ENCODE data around the gene OSTN. TPM values are rescaled to one million over a fixed set of nuclear protein-coding genes. Genes with fewer than 3 reads are reported as not detected.

Gene OSTN
- total and polyA plus RNA-seq, 2 donors (not counting 3 experiments of a cell fraction or from before 2014, with no cell fraction given): not detected

GRCh38 chr3:191169566-191169965 lies 29.5 kb upstream of the OSTN start:
- Histone ChIP-seq H3K27ac (ENCODE audit: insufficient read depth, low read depth, low read length) (no peak overlapping the region), H3K4me1 (ENCODE audit: control insufficient read depth, extremely low read depth, insufficient read depth, low read length) (no peaks in the 10 kb centered on the region), H4K20me1 (replicated peaks; ENCODE audit: control insufficient read depth, extremely low read depth, insufficient read depth, low read length) (no peaks in the 10 kb centered on the region), H3K27me3 (ENCODE audit: control insufficient read depth in 2 of 2, insufficient read depth in 2 of 2, low read length in 2 of 2) (no peaks in the 10 kb centered on the region), H3K36me3 (ENCODE audit: control insufficient read depth in 2 of 2, extremely low read depth in 1 of 2, insufficient read depth in 2 of 2, low read length in 2 of 2) (no peaks in the 10 kb centered on the region), H3K4me3 (replicated peaks in 1 of 3; ENCODE audit: insufficient read depth in 1 of 3, low read depth in 1 of 3, low read length in 3 of 3) (no peak overlapping the region), H3K4me2 (ENCODE audit: insufficient read depth, low read length) (no peak overlapping the region), H3K9me1 (replicated peaks; ENCODE audit: control insufficient read depth, extremely low read depth, insufficient read depth, low read length) (no peaks in the 10 kb centered on the region), H2AFZ (ENCODE audit: low read depth, low read length) (no peak overlapping the region), H3K9ac (replicated peaks; ENCODE audit: extremely low read depth, insufficient read depth, low read length) (no peak overlapping the region), H3K79me2 (ENCODE audit: control insufficient read depth, insufficient read depth, low read length) (no peaks in the 10 kb centered on the region), H3K9me3 (replicated peaks; ENCODE audit: control insufficient read depth, insufficient read depth, low read length) (no peaks in the 10 kb centered on the region)
- POLR2A ChIA-PET: no interaction called here
- no TSS peak for BruUV-seq (replicated peaks)
- dilution Hi-C loops (cut with MboI; ENCODE audit: extremely low pct_ligation_motif_present, low sequenced_read_pairs) (no loop called here), intact Hi-C loops (cut with micrococcal nuclease) (no loop called here)
- TF ChIP-seq CTCF (IDR thresholded peaks at IDR 0.05; ENCODE audit: extremely low read depth in 1 of 2, insufficient read depth in 1 of 2, low read depth in 1 of 2, low read length in 2 of 2) (no peak), GATA2 (IDR thresholded peaks at IDR 0.05; ENCODE audit: insufficient read depth, insufficient read length, low read depth, low read length) (no peak), EZH2 (IDR thresholded peaks at IDR 0.05; ENCODE audit: borderline replicate concordance, low read depth, low read length, severe bottlenecking) (no peak), MAX (IDR thresholded peaks at IDR 0.05; ENCODE audit: insufficient read depth, insufficient read length) (no peak)
- FAIRE-seq (no peak), DNase-seq (ENCODE audit: low read depth, low spot score) (no peak)
- CTCF ChIA-PET: interaction anchor here (1.4 kb wide), 1 partner anchor 9 kb away, joined by 5 read pairs; no protein-coding TSS in a partner anchor

- BruUV-seq (replicated peaks): no TSS peak
- dilution Hi-C loops (cut with MboI; ENCODE audit: extremely low pct_ligation_motif_present, low sequenced_read_pairs): no loop called here
- DNase-seq (ENCODE audit: low read depth, low spot score) (no peak), FAIRE-seq (no peak)
- H3K79me2 ChIP-seq (ENCODE audit: control insufficient read depth, insufficient read depth, low read length): no peaks in the 10 kb centered on the region
- no peak overlapping the region for H3K4me3 ChIP-seq (replicated peaks in 1 of 3; ENCODE audit: insufficient read depth in 1 of 3, low read depth in 1 of 3, low read length in 3 of 3)
- H3K9me1 ChIP-seq (replicated peaks; ENCODE audit: control insufficient read depth, extremely low read depth, insufficient read depth, low read length): no peaks in the 10 kb centered on the region
- TF ChIP-seq JUN (IDR thresholded peaks at IDR 0.05; ENCODE audit: borderline replicate concordance, insufficient read depth, insufficient read length, low read depth) (no peak), GATA2 (IDR thresholded peaks at IDR 0.05; ENCODE audit: insufficient read depth, insufficient read length, low read depth, low read length) (no peak), MAX (IDR thresholded peaks at IDR 0.05; ENCODE audit: insufficient read depth, insufficient read length) (no peak), CTCF (IDR thresholded peaks at IDR 0.05; ENCODE audit: extremely low read depth in 1 of 2, insufficient read depth in 1 of 2, low read depth in 1 of 2, low read length in 2 of 2) (no peak), MYC (IDR thresholded peaks at IDR 0.05; ENCODE audit: low read depth, low read length) (no peak), POLR2A (IDR thresholded peaks at IDR 0.05; ENCODE audit: low read depth, low read length) (no peak), EZH2 (IDR thresholded peaks at IDR 0.05; ENCODE audit: borderline replicate concordance, low read depth, low read length, severe bottlenecking) (no peak), FOS (IDR thresholded peaks at IDR 0.05; ENCODE audit: borderline replicate concordance, insufficient read depth, low read length) (no peak), POLR2AphosphoS5 (IDR thresholded peaks at IDR 0.05; ENCODE audit: insufficient read depth, low read depth, low read length) (no peak)
- POLR2A ChIA-PET: no interaction called here
- H4K20me1 ChIP-seq (replicated peaks; ENCODE audit: control insufficient read depth, extremely low read depth, insufficient read depth, low read length): no peaks in the 10 kb centered on the region
- H3K36me3 ChIP-seq (ENCODE audit: control insufficient read depth in 2 of 2, extremely low read depth in 1 of 2, insufficient read depth in 2 of 2, low read length in 2 of 2): no peaks in the 10 kb centered on the region
- H3K27ac ChIP-seq (ENCODE audit: insufficient read depth, low read depth, low read length): no peak overlapping the region
- CTCF ChIA-PET: interaction anchor here (1.4 kb wide), 1 partner anchor 10 kb away, joined by 5 read pairs; no protein-coding TSS in a partner anchor
- intact Hi-C loops (cut with micrococcal nuclease): no loop called here
- H2AFZ ChIP-seq (ENCODE audit: low read depth, low read length): no peak overlapping the region
- H3K9me3 ChIP-seq (replicated peaks; ENCODE audit: control insufficient read depth, insufficient read depth, low read length): no peaks in the 10 kb centered on the region
- H3K4me1 ChIP-seq (ENCODE audit: control insufficient read depth, extremely low read depth, insufficient read depth, low read length): no peaks in the 10 kb centered on the region
- H3K4me2 ChIP-seq (ENCODE audit: insufficient read depth, low read length): no peak overlapping the region
- no peaks in the 10 kb centered on the region for H3K27me3 ChIP-seq (ENCODE audit: control insufficient read depth in 2 of 2, insufficient read depth in 2 of 2, low read length in 2 of 2)
- no peak overlapping the region for H3K9ac ChIP-seq (replicated peaks; ENCODE audit: extremely low read depth, insufficient read depth, low read length)
Measured at GRCh38 chr3:191170097-191170496, 28.9 kb upstream of the OSTN start.

Data from endothelial cell of umbilical vein (primary cell).